ENCODE measurements around the gene ARHGAP9. TPM values are rescaled to one million over a fixed set of nuclear protein-coding genes. Genes with fewer than 3 reads are reported as not detected.
A peak's percentile ranks its signal among the peaks of the same experiment; 100 is the strongest.

ARHGAP9 gene
- polyA plus RNA-seq, 1 of the 3 experiments (the other 2 are of a cell fraction) = 0.66 TPM

DNA sequence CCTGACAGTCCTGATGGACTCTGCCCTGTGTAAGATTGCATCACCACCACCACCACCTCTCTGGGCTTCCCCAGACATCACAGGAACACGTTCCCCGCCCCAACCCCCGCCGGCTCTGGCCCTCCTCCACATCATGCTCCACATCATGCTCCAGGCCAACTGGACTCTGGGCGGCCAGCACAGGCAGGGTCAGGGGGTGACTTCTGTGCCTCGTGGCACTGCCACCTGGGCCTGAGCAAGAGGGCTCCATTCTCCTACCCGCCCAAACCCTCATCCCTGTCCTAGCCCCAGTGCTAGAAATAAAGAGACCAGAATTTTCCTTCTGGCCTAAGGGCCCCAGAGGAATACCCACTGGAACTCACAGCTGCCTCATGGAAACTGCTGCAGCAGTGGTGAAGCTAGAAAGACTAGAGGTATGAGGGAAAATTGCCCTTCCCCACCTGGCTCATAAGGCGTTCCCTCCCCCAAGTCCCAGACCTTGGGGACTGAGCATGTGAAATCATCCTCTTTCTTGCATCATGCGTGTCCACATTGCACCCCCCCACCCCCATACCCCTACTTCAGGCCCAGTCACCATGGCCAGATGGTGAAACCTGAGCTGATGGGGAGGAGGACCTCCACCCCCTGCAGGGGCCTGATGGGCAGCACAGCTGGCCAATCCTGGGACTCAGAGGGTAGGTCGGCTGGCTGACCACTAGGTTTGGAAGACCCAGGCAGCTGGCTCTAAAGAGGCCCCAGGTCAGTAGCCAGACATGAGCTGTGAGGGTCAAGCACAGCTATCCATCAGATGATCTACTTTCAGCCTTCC, 24.9 kb downstream of the ARHGAP9 start, which contains the start of gene INHBE:
Gene INHBE (plus strand): TSS at position 742 of the 808 bp plus-strand sequence. CDS start 230 bp downstream, outside the sequence.
- POLR2A ChIA-PET = interaction anchor here (0.6 kb wide), 1 partner anchor 977 kb away, joined by 4 read pairs; no protein-coding TSS in a partner anchor
- 69% methylated on average over 10 of the region's 10 CpGs for WGBS (ENCODE audit: low lambda C conversion rate)
- TF ChIP-seq NRF1 (IDR thresholded peaks at IDR 0.05; ENCODE audit: low read depth, low read length) (no peak), MXI1 (IDR thresholded peaks at IDR 0.05; ENCODE audit: low read depth, low read length) (no peak), RCOR1 (IDR thresholded peaks at IDR 0.05; ENCODE audit: low read length) (no peak)
- TF ChIP-seq, protein P1, sequence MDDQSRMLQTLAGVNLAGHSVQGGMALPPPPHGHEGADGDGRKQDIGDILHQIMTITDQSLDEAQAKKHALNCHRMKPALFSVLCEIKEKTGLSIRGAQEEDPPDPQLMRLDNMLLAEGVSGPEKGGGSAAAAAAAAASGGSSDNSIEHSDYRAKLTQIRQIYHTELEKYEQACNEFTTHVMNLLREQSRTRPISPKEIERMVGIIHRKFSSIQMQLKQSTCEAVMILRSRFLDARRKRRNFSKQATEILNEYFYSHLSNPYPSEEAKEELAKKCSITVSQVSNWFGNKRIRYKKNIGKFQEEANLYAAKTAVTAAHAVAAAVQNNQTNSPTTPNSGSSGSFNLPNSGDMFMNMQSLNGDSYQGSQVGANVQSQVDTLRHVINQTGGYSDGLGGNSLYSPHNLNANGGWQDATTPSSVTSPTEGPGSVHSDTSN (IDR thresholded peaks at IDR 0.05) = peak; percentile 90
- H3K4me1 ChIP-seq (ENCODE audit: control insufficient read depth in 1 of 2, insufficient read depth in 2 of 2, low read depth in 1 of 2, low read length in 1 of 2) = peaks cover 6 to 20% of the 10 kb centered on the region in 2 experiments; a peak in 2 of 4 replicates
- no peaks in the 10 kb centered on the region for H4K20me1 ChIP-seq (ENCODE audit: insufficient read depth)
- no peak within 1 kb of the TSS for H3K27ac ChIP-seq (ENCODE audit: low read depth in 2 of 2, low read length in 1 of 2)
- no peaks in the 10 kb centered on the region for H3F3A ChIP-seq (replicated peaks; ENCODE audit: insufficient read depth)
- H3K4me3 ChIP-seq (ENCODE audit: low read depth in 2 of 2, low read length in 1 of 2) = no peak within 1 kb of the TSS
- no peak within 1 kb of the TSS for H3K4me2 ChIP-seq
- no peaks in the 10 kb centered on the region for H3K79me2 ChIP-seq (ENCODE audit: insufficient read depth)
- H2AFZ ChIP-seq (ENCODE audit: low read depth) = no peak within 1 kb of the TSS
- no peak within 1 kb of the TSS for H3K9ac ChIP-seq
- no peaks in the 10 kb centered on the region for H3K36me3 ChIP-seq (replicated peaks in 1 of 2; ENCODE audit: control insufficient read depth in 1 of 2, insufficient read depth in 2 of 2, low read length in 1 of 2)
- H3K9me2 ChIP-seq = no peaks in the 10 kb centered on the region
- H3K9me3 ChIP-seq = no peaks in the 10 kb centered on the region
- DNase-seq = no peak
- CTCF ChIA-PET = interaction anchor here (1.0 to 13.7 kb wide), 19 partner anchors 9 to 241 kb away, joined by 3 to 391 read pairs (median 11); no protein-coding TSS in a partner anchor
- no peaks in the 10 kb centered on the region for H3K27me3 ChIP-seq (ENCODE audit: insufficient read depth)

DNA sequence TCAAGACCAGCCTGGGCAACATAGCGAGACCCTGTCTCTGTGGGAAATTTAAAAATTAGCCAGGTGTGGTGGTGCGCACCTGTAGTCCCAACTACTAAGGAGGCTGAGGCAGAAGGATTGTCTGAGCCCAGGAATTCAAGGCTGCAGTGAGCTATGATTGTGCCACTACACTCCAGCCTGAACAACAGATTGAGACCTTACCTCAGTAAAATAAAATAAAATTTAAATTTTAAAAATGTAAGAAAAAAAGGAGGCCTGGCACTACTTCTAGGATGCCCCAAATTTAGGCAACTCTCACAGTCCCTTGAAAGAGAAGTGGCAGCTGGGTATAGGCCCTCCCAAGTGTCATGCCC, 25.5 kb downstream of the ARHGAP9 start:
- Histone ChIP-seq H3K4me2 (no peak overlapping the region), H3K27me3 (ENCODE audit: insufficient read depth) (no peaks in the 10 kb centered on the region), H2AFZ (ENCODE audit: low read depth) (no peak overlapping the region), H3K9ac (no peak overlapping the region), H3K79me2 (ENCODE audit: insufficient read depth) (no peaks in the 10 kb centered on the region), H4K20me1 (ENCODE audit: insufficient read depth) (no peaks in the 10 kb centered on the region), H3K9me2 (no peaks in the 10 kb centered on the region), H3K4me3 (ENCODE audit: low read depth in 2 of 2, low read length in 1 of 2) (no peak overlapping the region), H3K27ac (ENCODE audit: low read depth in 2 of 2, low read length in 1 of 2) (no peak overlapping the region), H3K9me3 (no peaks in the 10 kb centered on the region), H3F3A (replicated peaks; ENCODE audit: insufficient read depth) (no peaks in the 10 kb centered on the region), H3K4me1 (ENCODE audit: control insufficient read depth in 1 of 2, insufficient read depth in 2 of 2, low read depth in 1 of 2, low read length in 1 of 2) (peaks cover 6 to 20% of the 10 kb centered on the region in 2 experiments; a peak in 2 of 4 replicates), H3K36me3 (replicated peaks in 1 of 2; ENCODE audit: control insufficient read depth in 1 of 2, insufficient read depth in 2 of 2, low read length in 1 of 2) (no peaks in the 10 kb centered on the region)
- no peak for DNase-seq
- TF ChIP-seq POLR2AphosphoS5 (IDR thresholded peaks at IDR 0.05; ENCODE audit: low read depth, low read length) = no peak
- no peak for TF ChIP-seq ELF1 (IDR thresholded peaks at IDR 0.05)
- TF ChIP-seq YY1 (IDR thresholded peaks at IDR 0.05; ENCODE audit: low read depth) = no peak
- TF ChIP-seq CHD2 (IDR thresholded peaks at IDR 0.05; ENCODE audit: low read length, partially characterized antibody) = no peak
- no peak for TF ChIP-seq FOSL2 (IDR thresholded peaks at IDR 0.05; ENCODE audit: borderline replicate concordance, low read depth)
- TF ChIP-seq GATA2 (CRISPR knock-in tag; IDR thresholded peaks at IDR 0.05) = no peak
- no peak for TF ChIP-seq MEF2A (IDR thresholded peaks at IDR 0.05; ENCODE audit: borderline replicate concordance, low read depth)
- no peak for TF ChIP-seq RCOR1 (IDR thresholded peaks at IDR 0.05; ENCODE audit: low read length)
- TF ChIP-seq EZH2phosphoT487 (IDR thresholded peaks at IDR 0.05; ENCODE audit: borderline replicate concordance, low read depth) = no peak
- TF ChIP-seq EP300 (IDR thresholded peaks at IDR 0.05; ENCODE audit: borderline replicate concordance in 1 of 2, low read depth in 1 of 2, low read length in 1 of 2) = no peak
- no peak for TF ChIP-seq TCF12 (IDR thresholded peaks at IDR 0.05)
- TF ChIP-seq JUND (IDR thresholded peaks at IDR 0.05) = no peak
- WGBS (ENCODE audit: low lambda C conversion rate) = 94% methylated on average over 2 of the region's 2 CpGs
- CTCF ChIA-PET = interaction anchor here (1.0 to 13.7 kb wide), 16 partner anchors 10 to 241 kb away, joined by 3 to 391 read pairs (median 15); partner anchors contain the start of gene ARHGAP9
- POLR2A ChIA-PET = no interaction called here

Measured in SK-N-SH (cell line).